ENCODE measurements around the gene CFAP99. TPM values are rescaled to one million over a fixed set of nuclear protein-coding genes. Genes with fewer than 3 reads are reported as not detected.
A peak's percentile ranks its signal among the peaks of the same experiment; 100 is the strongest.

CFAP99 gene
- total and polyA plus RNA-seq, 9 donors = 0.10 to 12.9 (median 1.4) TPM; not detected in 4

DNA sequence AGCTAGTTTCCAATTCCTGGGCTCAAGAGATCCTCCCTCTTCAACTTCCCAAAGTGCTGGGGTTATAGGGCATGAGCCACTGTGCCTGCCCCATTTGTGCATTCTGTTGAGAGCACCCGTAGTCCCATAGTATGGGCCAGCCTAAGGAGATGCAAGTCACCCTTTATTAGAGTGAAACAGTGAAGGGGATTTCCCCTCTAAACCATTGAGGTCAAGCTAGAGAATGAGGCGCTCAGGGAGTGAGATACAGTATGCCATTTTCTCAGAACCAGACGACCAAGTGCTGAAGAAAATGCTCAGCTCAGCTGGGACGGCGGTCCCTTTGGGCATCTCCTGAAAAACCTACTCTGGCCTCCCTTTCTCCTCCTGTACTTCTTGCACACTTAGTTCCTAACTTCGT lies 68.9 kb downstream of the CFAP99 start:
- H3K36me3 ChIP-seq = no peaks in the 10 kb centered on the region
- WGBS, 3 donors = 87 to 91% (median 91%) methylated on average over 6 of the region's 6 CpGs
- intact Hi-C loops (cut with DNase I) = no loop called here
- peaks cover 10% of the 10 kb centered on the region for H3K4me1 ChIP-seq (ENCODE audit: insufficient read depth)
- no peak overlapping the region for H3K27ac ChIP-seq
- TF ChIP-seq EP300 (IDR thresholded peaks at IDR 0.05) (no peak), POLR2A (IDR thresholded peaks at IDR 0.05) (no peak)
- TF ChIP-seq, protein P1, sequence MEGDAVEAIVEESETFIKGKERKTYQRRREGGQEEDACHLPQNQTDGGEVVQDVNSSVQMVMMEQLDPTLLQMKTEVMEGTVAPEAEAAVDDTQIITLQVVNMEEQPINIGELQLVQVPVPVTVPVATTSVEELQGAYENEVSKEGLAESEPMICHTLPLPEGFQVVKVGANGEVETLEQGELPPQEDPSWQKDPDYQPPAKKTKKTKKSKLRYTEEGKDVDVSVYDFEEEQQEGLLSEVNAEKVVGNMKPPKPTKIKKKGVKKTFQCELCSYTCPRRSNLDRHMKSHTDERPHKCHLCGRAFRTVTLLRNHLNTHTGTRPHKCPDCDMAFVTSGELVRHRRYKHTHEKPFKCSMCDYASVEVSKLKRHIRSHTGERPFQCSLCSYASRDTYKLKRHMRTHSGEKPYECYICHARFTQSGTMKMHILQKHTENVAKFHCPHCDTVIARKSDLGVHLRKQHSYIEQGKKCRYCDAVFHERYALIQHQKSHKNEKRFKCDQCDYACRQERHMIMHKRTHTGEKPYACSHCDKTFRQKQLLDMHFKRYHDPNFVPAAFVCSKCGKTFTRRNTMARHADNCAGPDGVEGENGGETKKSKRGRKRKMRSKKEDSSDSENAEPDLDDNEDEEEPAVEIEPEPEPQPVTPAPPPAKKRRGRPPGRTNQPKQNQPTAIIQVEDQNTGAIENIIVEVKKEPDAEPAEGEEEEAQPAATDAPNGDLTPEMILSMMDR (IDR thresholded peaks at IDR 0.05) = no peak
- no peaks in the 10 kb centered on the region for H3K27me3 ChIP-seq
- no peak overlapping the region for H3K4me3 ChIP-seq
- no peak for DNase-seq
- H3K9me3 ChIP-seq = no peaks in the 10 kb centered on the region

DNA sequence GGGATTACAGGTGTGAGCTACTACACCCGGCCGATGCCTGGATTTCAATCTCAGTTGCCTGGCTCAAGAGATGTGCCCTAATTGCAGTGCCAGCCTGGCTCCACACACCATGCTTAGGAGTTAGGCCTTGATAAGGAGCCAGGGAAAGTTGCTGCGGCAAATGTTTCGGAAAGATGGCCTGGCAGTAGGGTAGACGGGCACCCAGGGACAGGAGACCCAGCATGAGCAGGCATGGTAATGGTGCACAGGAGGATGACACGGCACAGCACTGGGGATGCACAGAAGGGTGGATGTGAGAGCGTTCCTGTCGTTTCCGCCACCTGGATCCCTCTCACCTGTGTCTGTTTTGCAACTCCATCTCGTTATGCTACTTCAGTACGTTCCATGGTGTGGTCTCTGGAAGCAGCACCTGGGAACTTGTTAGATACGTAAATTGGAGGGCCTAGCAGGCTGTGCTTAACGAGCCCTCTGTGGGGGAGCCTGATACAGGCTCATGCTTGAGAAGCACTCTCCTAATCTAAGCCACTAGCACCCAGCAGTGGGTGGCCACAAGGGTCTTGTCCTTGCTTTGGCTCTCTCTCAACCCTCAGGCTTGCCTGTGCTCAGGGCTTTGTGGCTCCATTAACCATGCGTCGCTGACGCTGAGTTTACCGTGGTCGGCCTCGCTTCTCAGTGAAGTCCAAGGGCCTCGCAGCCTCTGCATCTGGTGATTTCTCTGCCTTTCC lies 70.5 kb downstream of the CFAP99 start:
- WGBS, 3 donors = 91 to 94% (median 92%) methylated on average over 20 of the region's 20 CpGs
- TF ChIP-seq, protein P1 (IDR thresholded peaks at IDR 0.05) = no peak
- TF ChIP-seq POLR2A (IDR thresholded peaks at IDR 0.05) (no peak), EP300 (IDR thresholded peaks at IDR 0.05) (no peak)
- H3K4me1 ChIP-seq (ENCODE audit: insufficient read depth) = peaks cover 10% of the 10 kb centered on the region
- H3K27me3 ChIP-seq = no peaks in the 10 kb centered on the region
- intact Hi-C loops (cut with DNase I) = no loop called here
- H3K9me3 ChIP-seq = no peaks in the 10 kb centered on the region
- H3K36me3 ChIP-seq = no peaks in the 10 kb centered on the region
- no peak overlapping the region for H3K4me3 ChIP-seq
- DNase-seq = no peak
- H3K27ac ChIP-seq = no peak overlapping the region

DNA sequence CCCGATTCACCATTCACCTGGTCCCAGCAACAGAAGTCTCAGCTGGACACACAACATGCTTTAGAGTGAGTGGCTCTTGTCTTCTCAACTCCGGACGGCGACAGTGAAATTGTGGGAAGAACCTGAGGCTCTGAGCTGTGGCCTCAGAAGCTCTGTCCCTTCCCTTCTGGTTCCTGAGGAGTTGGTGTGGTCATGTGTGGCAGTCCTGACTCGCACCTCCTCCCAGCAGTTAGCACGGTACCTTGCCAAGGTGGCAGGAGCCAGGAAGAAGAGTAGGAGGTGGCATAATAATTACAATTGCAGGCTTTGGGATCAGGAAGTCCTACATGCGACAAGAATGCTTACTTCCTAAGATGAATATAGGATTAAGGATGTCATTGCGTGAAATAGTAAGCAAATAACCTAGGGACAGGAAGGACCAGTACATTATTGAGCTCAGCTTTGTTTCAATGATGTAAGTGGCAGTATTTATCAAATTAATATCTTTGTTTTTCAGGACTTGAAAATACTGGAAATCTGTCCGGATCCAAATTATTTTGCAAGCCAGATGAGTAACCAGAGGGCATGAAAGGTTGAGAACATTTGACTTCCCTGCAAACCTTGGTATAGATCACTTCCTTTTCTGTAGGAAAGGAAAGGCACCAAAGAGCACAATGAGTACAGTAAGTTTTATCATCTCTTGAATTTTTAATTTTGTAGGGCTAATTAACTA lies 71.2 kb downstream of the CFAP99 start:
- H3K27ac ChIP-seq = no peak overlapping the region
- WGBS, 3 donors = 84 to 87% (median 86%) methylated on average over 9 of the region's 9 CpGs
- H3K4me3 ChIP-seq = no peak overlapping the region
- H3K36me3 ChIP-seq = no peaks in the 10 kb centered on the region
- TF ChIP-seq POLR2A (IDR thresholded peaks at IDR 0.05) (no peak), EP300 (IDR thresholded peaks at IDR 0.05) (no peak)
- intact Hi-C loops (cut with DNase I) = no loop called here
- H3K27me3 ChIP-seq = no peaks in the 10 kb centered on the region
- no peak for DNase-seq
- no peaks in the 10 kb centered on the region for H3K9me3 ChIP-seq
- H3K4me1 ChIP-seq (ENCODE audit: insufficient read depth) = peaks cover 6% of the 10 kb centered on the region

DNA sequence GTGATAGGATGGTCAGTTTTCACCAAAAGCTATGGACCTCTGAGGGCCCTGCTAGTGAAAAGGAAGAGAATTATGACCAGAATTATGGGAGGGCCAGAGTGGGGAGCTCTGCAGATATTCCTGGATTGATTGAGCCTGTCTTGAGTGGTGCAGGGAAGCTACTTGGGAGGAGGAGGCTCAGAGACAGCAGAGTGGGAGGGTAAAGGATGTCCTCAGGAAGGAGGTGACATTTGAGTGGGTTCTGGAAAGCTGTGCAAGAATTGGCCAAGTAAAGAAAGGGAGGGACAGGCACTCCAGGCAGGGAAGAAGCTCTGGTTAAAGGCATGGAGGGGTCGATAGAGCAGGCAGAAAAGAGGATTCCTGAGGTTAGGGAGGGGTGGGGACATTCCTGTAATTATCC lies 74.2 kb downstream of the CFAP99 start:
- WGBS, 3 donors = 45 to 63% (median 62%) methylated on average over 1 of the region's 1 CpG
- intact Hi-C loops (cut with DNase I) = no loop called here
- H3K27me3 ChIP-seq = no peaks in the 10 kb centered on the region
- DNase-seq = no peak
- H3K4me1 ChIP-seq (ENCODE audit: insufficient read depth) = peaks cover 5% of the 10 kb centered on the region
- TF ChIP-seq POLR2A (IDR thresholded peaks at IDR 0.05) (no peak), EP300 (IDR thresholded peaks at IDR 0.05) (no peak)
- no peak overlapping the region for H3K27ac ChIP-seq
- no peaks in the 10 kb centered on the region for H3K9me3 ChIP-seq
- no peak overlapping the region for H3K4me3 ChIP-seq
- H3K36me3 ChIP-seq = no peaks in the 10 kb centered on the region

DNA sequence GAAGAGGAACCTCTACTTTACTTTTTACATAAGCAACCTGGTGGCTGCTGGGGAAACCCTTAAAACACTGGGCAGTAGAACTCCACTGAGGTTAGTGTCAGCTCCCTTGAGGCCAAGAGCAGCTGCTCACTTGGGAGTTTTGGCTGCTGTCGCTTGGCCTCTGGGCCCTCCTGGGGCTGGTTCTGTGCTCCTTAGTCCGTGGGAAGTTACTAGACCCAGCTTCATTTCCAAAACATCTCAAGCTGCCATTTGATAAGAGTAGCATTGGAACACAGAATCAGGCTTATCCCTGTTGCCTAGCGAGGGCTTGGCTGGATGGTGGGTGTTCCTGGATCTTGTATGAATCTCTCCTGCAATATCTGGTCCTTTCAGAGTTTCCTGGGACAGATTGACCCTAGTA lies 76.2 kb downstream of the CFAP99 start:
- H3K9me3 ChIP-seq = no peaks in the 10 kb centered on the region
- intact Hi-C loops (cut with DNase I) = no loop called here
- no peak overlapping the region for H3K4me3 ChIP-seq
- no peaks in the 10 kb centered on the region for H3K36me3 ChIP-seq
- H3K4me1 ChIP-seq (ENCODE audit: insufficient read depth) = peaks cover 5% of the 10 kb centered on the region
- 7 to 32% (median 10%) methylated on average over 3 of the region's 3 CpGs for WGBS, 3 donors
- TF ChIP-seq POLR2A (IDR thresholded peaks at IDR 0.05) (no peak), EP300 (IDR thresholded peaks at IDR 0.05) (no peak)
- TF ChIP-seq, protein P1 (IDR thresholded peaks at IDR 0.05) = no peak
- no peaks in the 10 kb centered on the region for H3K27me3 ChIP-seq
- no peak overlapping the region for H3K27ac ChIP-seq
- peak in 2 of 5 donors; percentile 34 to 53 for DNase-seq
